GM21447 (cell line): ENCODE results near the gene RASIP1.
"Not testable (repeated sequence)": the region's sequence is repeated elsewhere in the genome, so short reads cannot be mapped to it uniquely, and the experiment has no call there.

Experiments
- ATAC-seq: cut with Tn5 transposase; IDR thresholded peaks from one replicate; pipeline ENCODE4 v1.9.1; 2021; ENCODE audit not compliant: unreplicated experiment

The RASIP1 gene

DNA sequence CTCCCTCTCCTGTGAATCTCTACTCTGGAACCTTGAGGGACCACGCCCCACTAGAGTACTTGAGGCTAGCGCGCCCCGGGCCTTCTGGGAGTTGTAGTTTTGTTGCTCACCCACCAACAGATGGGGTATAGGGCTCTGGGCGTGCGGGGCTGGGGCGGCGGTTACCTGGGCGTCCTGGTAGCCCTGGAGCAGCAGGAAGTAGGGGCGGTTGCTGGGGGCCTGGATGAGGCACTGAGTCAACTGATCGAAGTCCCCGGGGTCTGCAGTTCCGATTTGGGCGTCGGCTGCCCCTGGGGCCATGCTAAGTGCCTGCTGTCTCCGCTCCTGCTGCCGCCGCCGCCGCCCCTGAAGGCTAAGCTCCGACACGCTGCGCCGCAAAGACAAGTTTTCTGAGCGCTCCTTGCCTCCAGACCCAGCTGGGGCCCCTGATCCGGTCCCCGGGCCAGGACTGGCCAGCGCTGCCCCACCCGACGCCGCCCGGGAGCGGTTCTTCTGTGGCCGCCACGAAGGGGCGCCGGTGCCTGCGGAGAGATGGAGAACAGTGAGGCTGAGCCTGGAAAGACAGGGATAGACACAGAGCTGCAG, 5.3 kb downstream of the RASIP1 start:
- ATAC-seq = no peak

- no peak for ATAC-seq
Measured at GRCh38 chr19:48734625-48735024, 5.8 kb downstream of the RASIP1 start.

- no peak for ATAC-seq
Measured at GRCh38 chr19:48731452-48731851, 9.0 kb downstream of the RASIP1 start.

GRCh38 chr19:48728911-48729664, 11.3 kb downstream of the RASIP1 start:
- ATAC-seq = no peak

GRCh38 chr19:48726556-48726955, 13.9 kb downstream of the RASIP1 start:
- ATAC-seq = no peak

- no peak for ATAC-seq
Measured at GRCh38 chr19:48724796-48725753, 15.3 kb downstream of the RASIP1 start.

GRCh38 chr19:48722196-48722708, 18.2 kb downstream of the RASIP1 start:
- no peak for ATAC-seq

- peak; percentile 86 for ATAC-seq
Measured at GRCh38 chr19:48720613-48721296, 19.7 kb downstream of the RASIP1 start.

GRCh38 chr19:48720251-48720612, 20.2 kb downstream of the RASIP1 start:
- no peak for ATAC-seq

DNA sequence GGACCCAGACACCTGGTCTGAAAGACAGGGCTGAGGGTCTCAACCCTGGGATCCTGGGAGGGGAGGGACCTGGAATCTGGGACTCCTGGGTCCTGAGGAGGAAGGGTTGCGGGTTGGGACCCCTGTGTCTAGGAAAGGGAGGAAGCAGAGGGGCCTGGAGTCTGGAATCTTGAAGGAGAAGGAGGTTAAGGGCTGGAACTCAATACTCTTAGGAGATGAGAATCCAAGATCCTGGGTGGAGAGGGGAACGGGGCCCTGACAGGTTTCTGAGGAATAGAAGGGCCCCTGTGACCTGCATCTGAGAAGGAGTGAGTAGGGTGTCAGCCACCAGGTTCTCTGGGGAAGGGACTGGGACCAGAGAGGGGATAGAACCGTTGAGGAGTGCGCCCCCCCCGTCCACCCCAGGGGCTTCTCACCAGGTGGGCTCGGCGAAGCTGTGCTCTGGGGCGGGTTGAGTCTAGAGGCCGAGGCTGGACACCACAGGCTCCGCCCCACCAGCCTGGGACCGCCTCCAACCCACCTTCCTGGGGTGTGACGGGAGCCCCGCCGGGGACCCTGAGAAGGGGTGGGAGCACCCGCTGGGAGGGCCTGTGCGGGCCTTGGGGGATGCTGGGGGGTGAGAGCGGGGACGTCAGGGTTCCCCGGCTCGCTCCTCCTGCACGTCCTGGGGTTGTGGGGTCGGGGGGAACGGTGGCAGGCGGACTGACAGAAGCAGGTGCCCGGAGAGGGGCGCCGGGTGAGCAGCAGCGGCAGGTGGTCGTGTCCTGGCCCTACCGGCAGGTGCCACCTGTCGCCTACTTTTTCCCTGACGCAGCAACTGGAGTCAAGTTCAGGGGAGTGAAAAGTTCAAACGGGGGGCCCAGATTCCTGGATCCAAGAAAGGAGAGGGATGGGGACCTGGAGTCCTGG, 20.9 kb downstream of the RASIP1 start, which contains the start of gene MAMSTR:
TSS of gene MAMSTR (minus strand) at position 463 of the 909 bp plus-strand sequence. CDS start 694 bp downstream, outside the sequence.
- ATAC-seq = no peak

- ATAC-seq = no peak
Measured at GRCh38 chr19:48718711-48719231, 21.6 kb downstream of the RASIP1 start.

- ATAC-seq = not testable (repeated sequence)
Measured at GRCh38 chr19:48718106-48718505, 22.3 kb downstream of the RASIP1 start.

DNA sequence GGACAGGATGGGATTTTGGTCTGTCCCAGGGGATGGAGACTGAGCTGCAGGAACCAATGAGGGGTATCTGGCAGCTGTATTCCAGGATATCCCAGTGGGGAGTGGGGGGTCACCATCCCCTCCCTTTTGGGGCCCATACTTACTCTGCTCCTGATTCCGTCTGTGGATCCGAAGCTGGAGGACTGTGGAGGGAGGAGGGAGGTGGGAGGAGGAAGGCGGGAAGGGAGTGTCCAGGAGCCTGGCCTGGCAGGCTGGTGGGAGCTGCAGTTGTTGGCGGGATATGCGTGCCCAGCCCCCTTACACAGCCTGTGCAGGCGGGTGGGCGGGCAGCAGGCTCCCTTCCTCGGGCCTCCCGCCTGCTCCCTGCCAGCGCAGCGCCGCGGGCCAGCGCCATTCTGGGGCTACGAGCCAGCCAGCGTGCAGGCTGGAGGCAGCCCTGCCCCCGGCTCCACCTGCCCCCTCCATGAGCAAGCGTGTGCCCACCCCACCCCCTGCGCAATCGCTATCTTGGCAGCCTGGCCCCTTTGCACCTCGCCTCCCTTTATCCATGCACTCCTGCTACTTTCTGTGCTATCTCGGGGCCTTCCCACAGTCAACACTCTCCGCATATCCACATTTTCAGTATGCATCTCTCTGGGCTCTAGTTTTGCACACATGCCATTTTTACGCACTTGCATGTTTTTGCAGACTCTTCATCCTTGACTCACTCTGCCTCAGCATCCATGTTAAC, 23.7 kb downstream of the RASIP1 start:
- ATAC-seq = no peak

- no peak for ATAC-seq
Measured at GRCh38 chr19:48715681-48716171, 24.7 kb downstream of the RASIP1 start.

DNA sequence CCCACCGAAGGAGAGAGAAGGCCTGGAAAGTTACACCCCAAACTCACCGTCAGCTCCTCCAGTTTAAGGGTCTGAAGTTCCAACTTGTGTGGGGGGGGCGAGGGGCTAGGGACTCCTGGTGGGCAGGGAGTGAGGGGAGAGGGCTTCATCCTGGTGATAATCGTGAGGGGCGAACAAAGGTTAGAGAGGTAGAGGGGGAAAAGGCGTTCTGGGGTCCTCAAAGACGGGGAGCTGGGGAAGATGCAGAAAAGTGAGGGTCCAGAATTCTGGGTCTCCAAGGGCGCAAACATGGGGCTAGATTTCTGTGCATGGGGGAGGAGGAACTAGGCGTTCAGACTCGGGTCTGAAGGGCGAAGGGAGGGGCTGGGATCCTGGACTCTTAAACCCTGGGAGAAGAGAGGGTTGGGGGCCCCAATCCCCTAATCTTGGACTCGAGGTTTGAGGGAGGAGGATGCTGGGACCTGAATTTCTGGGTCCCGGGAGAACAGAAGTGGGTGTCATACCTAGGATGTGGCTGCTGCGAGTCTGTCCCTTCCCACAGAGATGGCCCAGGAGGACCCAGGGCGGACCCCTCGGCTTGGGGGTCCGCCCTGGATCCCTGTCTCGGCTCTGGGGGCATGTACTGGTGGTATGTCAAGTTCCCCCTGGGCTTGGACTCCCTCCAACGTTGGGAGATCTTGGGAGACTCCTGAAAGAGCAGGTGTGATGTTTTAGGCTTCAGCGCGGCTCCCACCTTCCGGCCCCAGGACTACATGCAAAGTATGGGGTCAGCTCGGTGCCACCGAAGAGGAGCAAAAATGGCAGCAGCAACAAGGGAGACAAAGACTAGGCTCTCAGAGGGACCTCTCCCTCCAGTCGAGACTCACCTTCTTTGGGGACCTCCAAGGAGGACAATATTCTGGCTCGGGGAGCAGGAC, 25.4 kb downstream of the RASIP1 start:
- no peak for ATAC-seq

GRCh38 chr19:48713864-48714755, 26.3 kb downstream of the RASIP1 start:
- peak; percentile 95 for ATAC-seq
